Skeletal muscle tissue (tissue), 4 donors: ENCODE measurements around the gene MTMR12. TPM values are rescaled to one million over a fixed set of nuclear protein-coding genes. Genes with fewer than 3 reads are reported as not detected.
"Not testable (repeated sequence)": the region's sequence is repeated elsewhere in the genome, so short reads cannot be mapped to it uniquely, and the experiment has no call there.

Experiments used
- H3K27ac ChIP-seq: one replicate; pipeline ENCODE4 v1.7.0; 2013; ENCODE audit warnings: mild to moderate bottlenecking, low read depth, low read length, inconsistent platforms
- H3K27me3 ChIP-seq, 3 donors: one replicate each; pipeline ENCODE4 v1.7.0; 2013; ENCODE audit warnings: low read length in 3 of 3; ENCODE audit not compliant: control insufficient read depth in 3 of 3, insufficient read depth in 3 of 3
- H3K36me3 ChIP-seq, 3 donors: one replicate each; pipeline ENCODE4 v1.7.0; 2013; ENCODE audit warnings: low read length in 3 of 3; ENCODE audit not compliant: control insufficient read depth in 3 of 3, insufficient read depth in 3 of 3
- H3K4me1 ChIP-seq, 3 donors: one replicate each; pipeline ENCODE4 v1.7.0; 2013; ENCODE audit warnings: low read length in 3 of 3, mild to moderate bottlenecking in 3 of 3; ENCODE audit not compliant: control insufficient read depth in 3 of 3, insufficient read depth in 3 of 3
- H3K4me3 ChIP-seq, 3 donors: one replicate each; pipeline ENCODE4 v1.7.0; 2013; ENCODE audit warnings: low read length in 3 of 3
- H3K9ac ChIP-seq, 3 donors: one replicate each; pipeline ENCODE4 v1.7.0; 2013; ENCODE audit warnings: low read length in 3 of 3, mild to moderate bottlenecking in 3 of 3, moderate library complexity in 2 of 3, low read depth in 1 of 3
- H3K9me3 ChIP-seq, 3 donors: one replicate each; pipeline ENCODE4 v1.7.0; 2013; ENCODE audit warnings: low read length in 3 of 3; ENCODE audit not compliant: control insufficient read depth in 3 of 3
- total RNA-seq: library from RNA; depleted of rRNA; stranded (reverse); fragments of >200 nt; gene quantifications from one replicate; pipeline ENCODE4 v1.2.3, GENCODE V29; 2014
- donor health status: Osteomylitis.

MTMR12 gene
- total RNA-seq, 1 donor from 2014 or later: 15.1 TPM

DNA sequence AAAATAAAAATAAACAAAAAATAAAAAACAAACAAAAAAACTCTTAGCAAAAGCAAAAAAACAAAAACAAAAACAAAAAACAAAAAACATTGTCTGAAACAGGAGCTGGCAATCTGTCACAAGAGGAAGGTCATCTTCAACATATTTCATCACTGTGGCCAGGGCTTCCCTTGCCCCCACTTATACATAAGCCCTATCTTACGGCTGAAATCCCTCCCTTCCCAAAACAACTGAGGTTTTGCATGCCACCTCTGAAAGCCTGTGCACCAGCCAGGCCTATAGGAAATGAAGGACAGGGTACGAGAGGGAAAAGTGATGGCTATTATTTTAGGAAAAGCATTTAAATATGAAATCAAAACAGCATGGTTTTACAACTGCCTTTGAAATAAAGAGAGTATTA is 10.8 kb downstream of the MTMR12 start:
- Histone ChIP-seq H3K27me3 (no peaks in the 10 kb centered on the region), H3K9ac (no peak overlapping the region), H3K4me3 (no peak overlapping the region), H3K9me3 (no peaks in the 10 kb centered on the region), H3K4me1 (peaks cover 17 to 25% (median 25%) of the 10 kb centered on the region in 3 donors), H3K36me3 (peaks cover 0 to 6% (median 3%) of the 10 kb centered on the region in 3 donors), H3K27ac (no peak overlapping the region)

DNA sequence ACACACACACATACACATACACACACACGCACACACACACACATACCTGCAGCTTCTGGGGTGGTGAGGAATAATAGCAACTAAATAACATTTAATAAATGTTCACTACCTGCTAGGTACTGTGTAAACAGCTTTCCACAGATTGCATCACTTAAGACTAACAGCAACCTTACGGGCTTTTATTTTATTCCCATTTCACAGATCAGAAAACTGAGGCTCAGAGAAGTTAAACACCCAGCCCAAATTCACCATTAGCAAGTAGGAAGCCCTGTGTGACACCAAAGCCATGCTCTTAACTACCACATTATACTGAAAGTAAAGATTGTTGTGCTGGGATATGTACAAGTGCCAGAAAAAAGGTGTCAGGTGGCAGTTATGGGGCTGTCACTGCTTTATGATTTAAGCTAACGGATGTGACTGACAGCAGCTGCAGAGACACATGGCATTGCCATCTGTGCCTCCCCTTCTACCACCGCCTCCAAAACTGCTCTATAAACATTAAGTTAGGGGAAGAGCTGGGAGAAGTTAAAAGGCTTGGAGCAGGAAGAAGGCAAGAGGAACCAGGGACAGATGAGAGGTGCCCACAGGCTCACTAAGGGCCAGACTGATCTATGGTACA is 13.6 kb downstream of the MTMR12 start:
- Histone ChIP-seq H3K9me3 (no peaks in the 10 kb centered on the region), H3K4me1 (peaks cover 17 to 29% (median 28%) of the 10 kb centered on the region in 3 donors), H3K27ac (no peak overlapping the region), H3K4me3 (no peak overlapping the region), H3K36me3 (peaks cover 2 to 12% (median 6%) of the 10 kb centered on the region in 3 donors), H3K9ac (no peak overlapping the region), H3K27me3 (no peaks in the 10 kb centered on the region)

DNA sequence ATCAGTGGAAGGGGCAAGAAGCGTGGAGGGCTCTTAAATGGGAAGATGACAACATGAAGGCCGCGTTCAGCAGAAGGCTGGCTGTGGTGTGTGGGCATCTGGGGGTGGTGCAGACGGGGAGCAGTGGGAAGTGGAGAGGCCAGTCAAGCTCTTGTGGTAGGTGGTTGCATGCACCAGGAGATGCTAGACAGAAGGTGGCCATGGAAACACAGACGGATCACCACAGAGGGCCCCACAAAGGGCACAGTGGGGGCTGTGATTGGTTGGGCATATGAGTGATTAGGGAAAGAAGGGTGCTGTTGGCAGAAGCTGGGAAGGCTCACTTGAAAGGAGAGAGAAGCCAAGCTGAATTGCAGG is 14.7 kb downstream of the MTMR12 start:
- peak overlapping the region in 1 of 3 donors; percentile 38 for H3K9ac ChIP-seq
- no peaks in the 10 kb centered on the region for H3K9me3 ChIP-seq
- H3K4me3 ChIP-seq: no peak overlapping the region
- H3K36me3 ChIP-seq: peaks cover 3 to 15% (median 6%) of the 10 kb centered on the region in 3 donors
- no peaks in the 10 kb centered on the region for H3K27me3 ChIP-seq
- no peak overlapping the region for H3K27ac ChIP-seq
- H3K4me1 ChIP-seq: peaks cover 17 to 29% (median 28%) of the 10 kb centered on the region in 3 donors

DNA sequence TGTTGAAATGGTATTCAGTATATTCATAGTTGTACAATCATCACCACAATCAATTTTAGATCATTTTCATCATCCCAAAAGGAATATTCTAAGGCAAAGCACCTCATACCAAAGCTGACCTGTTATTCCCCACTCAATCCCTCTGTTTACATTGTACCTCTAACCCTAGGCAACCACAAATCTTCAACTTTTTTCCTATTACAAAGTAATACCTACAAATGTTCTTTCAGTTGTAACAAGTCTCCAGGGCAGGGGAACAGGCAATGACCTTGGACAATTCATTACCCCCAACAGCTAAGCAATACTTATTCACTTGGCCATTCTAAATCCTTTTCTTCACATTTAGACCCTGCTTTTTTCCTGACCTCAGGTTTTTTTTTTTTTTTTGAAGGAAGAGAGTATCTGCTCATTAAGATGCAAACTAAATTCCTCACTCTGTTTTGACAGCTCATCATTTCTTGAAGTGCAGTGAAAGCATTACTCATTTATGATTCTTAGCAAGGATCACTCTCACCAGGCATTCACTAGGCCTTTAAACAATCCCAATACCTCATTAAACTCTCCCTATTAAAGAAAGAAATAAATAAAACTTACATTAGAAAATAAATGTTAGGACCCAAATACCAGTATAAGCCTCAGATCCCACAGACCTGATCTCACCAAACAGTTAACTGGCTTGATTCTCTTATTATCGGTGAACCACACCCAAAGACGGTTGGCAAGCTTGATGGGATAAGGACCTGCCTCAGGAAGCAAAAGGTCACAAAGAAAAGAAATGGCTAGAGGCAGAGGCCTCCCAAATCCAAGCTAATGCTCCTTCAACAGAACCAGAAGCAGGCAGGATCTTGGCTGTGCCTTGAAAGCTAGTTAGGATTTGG is 15.3 kb downstream of the MTMR12 start:
- no peak overlapping the region for H3K4me3 ChIP-seq
- no peaks in the 10 kb centered on the region for H3K9me3 ChIP-seq
- no peaks in the 10 kb centered on the region for H3K27me3 ChIP-seq
- H3K4me1 ChIP-seq: peaks cover 17 to 29% (median 28%) of the 10 kb centered on the region in 3 donors
- H3K9ac ChIP-seq: peak overlapping the region in 1 of 3 donors; percentile 38
- no peak overlapping the region for H3K27ac ChIP-seq
- H3K36me3 ChIP-seq: peaks cover 3 to 15% (median 6%) of the 10 kb centered on the region in 3 donors

DNA sequence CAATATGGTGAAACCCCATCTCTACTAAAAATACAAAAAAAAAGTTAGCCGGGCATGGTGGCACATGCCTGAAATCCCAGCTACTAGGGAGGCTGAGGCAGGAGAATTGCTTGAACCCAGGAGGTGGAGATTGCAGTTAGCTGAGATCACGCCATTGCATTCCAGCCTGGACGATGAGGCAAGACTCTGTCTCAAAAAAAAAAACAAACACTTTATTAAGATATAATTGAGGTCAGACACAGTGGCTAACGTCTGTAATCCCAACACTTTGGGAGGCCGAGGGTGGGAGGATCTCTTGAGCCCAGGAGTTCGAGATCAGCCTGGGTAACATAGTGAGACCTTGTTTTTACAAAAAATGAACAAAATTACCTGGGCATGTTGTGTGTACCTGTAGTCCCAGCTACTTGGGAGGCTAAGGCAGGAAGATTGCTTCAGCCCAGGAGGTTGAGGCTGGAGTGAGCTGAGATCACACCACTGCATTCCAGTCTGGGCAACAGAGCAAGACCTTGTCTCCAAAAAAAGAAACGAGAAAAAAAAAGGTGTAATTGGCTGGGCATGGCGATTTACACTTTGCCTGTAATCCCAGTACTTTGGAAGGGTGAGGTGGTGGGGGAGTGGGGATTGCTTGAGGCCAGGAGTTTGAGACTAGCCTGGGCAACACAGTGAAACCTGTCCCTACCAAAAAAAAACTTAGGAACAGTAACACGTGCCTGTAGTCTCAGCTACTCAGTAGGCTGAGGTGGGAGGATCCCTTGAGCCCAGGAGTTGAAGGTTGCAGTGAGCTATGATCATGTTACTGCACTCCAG is 16.6 kb downstream of the MTMR12 start:
- H3K27me3 ChIP-seq, H3K9me3 ChIP-seq, H3K9ac ChIP-seq, H3K27ac ChIP-seq, H3K4me3 ChIP-seq: not testable (repeated sequence)
- Histone ChIP-seq H3K36me3 (peaks cover 3 to 15% (median 6%) of the 10 kb centered on the region in 3 donors), H3K4me1 (peaks cover 17 to 33% (median 27%) of the 10 kb centered on the region in 3 donors)

GRCh38 chr5:32291591-32291990 is 21.1 kb downstream of the MTMR12 start:
- Histone ChIP-seq H3K9me3 (no peaks in the 10 kb centered on the region), H3K4me1 (peaks cover 0 to 8% (median 3%) of the 10 kb centered on the region in 3 donors), H3K9ac (no peak overlapping the region), H3K36me3 (peaks cover 3 to 10% (median 3%) of the 10 kb centered on the region in 3 donors), H3K27ac (no peak overlapping the region), H3K4me3 (no peak overlapping the region), H3K27me3 (no peaks in the 10 kb centered on the region)

- Histone ChIP-seq H3K27me3 (no peaks in the 10 kb centered on the region), H3K27ac (no peak overlapping the region), H3K4me1 (peaks cover 0 to 8% (median 0%) of the 10 kb centered on the region in 3 donors), H3K9me3 (no peaks in the 10 kb centered on the region), H3K36me3 (peaks cover 0 to 7% (median 3%) of the 10 kb centered on the region in 3 donors), H3K4me3 (no peak overlapping the region), H3K9ac (no peak overlapping the region)
Observed at GRCh38 chr5:32290922-32291321, 21.8 kb downstream of the MTMR12 start.

DNA sequence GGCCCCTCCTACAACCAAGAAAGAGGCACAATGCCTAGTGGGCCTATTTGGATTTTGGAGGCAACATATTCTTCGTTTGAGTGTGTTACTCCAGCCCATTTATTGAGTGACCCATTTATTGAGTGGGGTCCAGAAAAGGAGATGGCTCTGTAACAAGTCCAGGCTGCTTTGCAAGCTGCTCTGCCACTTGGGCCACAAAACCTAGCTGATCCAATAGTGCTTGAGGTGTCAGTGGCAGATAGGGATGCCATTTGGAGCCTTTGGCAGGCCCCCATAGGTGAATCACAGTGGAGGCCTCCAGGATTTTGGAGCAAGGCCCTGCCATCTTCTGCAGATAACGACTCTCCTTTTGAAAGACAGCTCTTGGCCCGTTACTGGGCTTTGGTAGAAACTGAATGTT is 22.2 kb downstream of the MTMR12 start:
- H3K27me3 ChIP-seq, H3K36me3 ChIP-seq, H3K4me3 ChIP-seq, H3K4me1 ChIP-seq, H3K9ac ChIP-seq, H3K27ac ChIP-seq, H3K9me3 ChIP-seq: not testable (repeated sequence)

DNA sequence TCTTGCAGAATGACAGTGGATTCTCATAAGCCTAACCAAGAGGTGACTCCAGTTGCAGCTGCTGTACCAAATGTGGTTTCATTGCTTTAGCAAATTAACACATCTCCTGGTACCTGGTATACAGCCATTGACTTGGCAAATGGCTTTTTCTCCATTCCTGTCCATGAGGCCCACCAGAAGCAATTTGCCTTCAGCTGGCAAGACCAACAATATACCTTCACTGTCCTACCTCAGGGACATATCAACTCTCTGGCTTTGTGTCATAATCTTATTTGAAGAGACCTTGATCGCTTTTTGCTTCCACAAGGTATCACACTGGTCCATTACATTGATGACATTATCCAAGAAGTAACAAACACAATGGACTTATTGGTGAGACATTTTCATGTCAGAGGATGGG is 22.8 kb downstream of the MTMR12 start:
- H3K4me1 ChIP-seq, H3K9me3 ChIP-seq, H3K27ac ChIP-seq, H3K27me3 ChIP-seq, H3K36me3 ChIP-seq, H3K9ac ChIP-seq, H3K4me3 ChIP-seq: not testable (repeated sequence)
